ENCODE data around the gene ULK4. TPM values are rescaled to one million over a fixed set of nuclear protein-coding genes. Genes with fewer than 3 reads are reported as not detected.

ULK4 gene
- polyA plus RNA-seq, 1 of the 3 experiments (the other 2 are of a cell fraction) = 6.2 TPM

GRCh38 chr3:41525303-41526064, 436.4 kb downstream of the ULK4 start (continued):
- TF ChIP-seq USF2 (IDR thresholded peaks at IDR 0.05; ENCODE audit: borderline replicate concordance, low read depth, low read length) = no peak
- no peak for TF ChIP-seq MEF2A (IDR thresholded peaks at IDR 0.05; ENCODE audit: borderline replicate concordance, low read depth)
- TF ChIP-seq SMC3 (IDR thresholded peaks at IDR 0.05; ENCODE audit: low read depth, low read length) = no peak
- TF ChIP-seq YY1 (IDR thresholded peaks at IDR 0.05; ENCODE audit: low read depth) = no peak
- no peak for TF ChIP-seq REST (IDR thresholded peaks at IDR 0.05; ENCODE audit: low read depth, low read length)

- no peak for DNase-seq
- Histone ChIP-seq H3K9ac (no peak overlapping the region), H3K9me3 (no peaks in the 10 kb centered on the region), H3K36me3 (replicated peaks in 1 of 2; ENCODE audit: control insufficient read depth in 1 of 2, insufficient read depth in 2 of 2, low read length in 1 of 2) (no peaks in the 10 kb centered on the region), H3F3A (replicated peaks; ENCODE audit: insufficient read depth) (no peaks in the 10 kb centered on the region), H3K4me2 (no peak overlapping the region), H3K27me3 (ENCODE audit: insufficient read depth) (no peaks in the 10 kb centered on the region), H3K4me1 (ENCODE audit: control insufficient read depth in 1 of 2, insufficient read depth in 2 of 2, low read depth in 1 of 2, low read length in 1 of 2) (no peaks in the 10 kb centered on the region), H3K4me3 (ENCODE audit: low read depth in 2 of 2, low read length in 1 of 2) (no peak overlapping the region), H3K27ac (ENCODE audit: low read depth in 2 of 2, low read length in 1 of 2) (no peak overlapping the region), H4K20me1 (ENCODE audit: insufficient read depth) (no peaks in the 10 kb centered on the region), H3K79me2 (ENCODE audit: insufficient read depth) (no peaks in the 10 kb centered on the region), H3K9me2 (no peaks in the 10 kb centered on the region), H2AFZ (ENCODE audit: low read depth) (no peak overlapping the region)
- 68% methylated on average over 1 of the region's 1 CpG for WGBS (ENCODE audit: low lambda C conversion rate)
- ChIA-PET POLR2A (no interaction called here), CTCF (no interaction called here)
- TF ChIP-seq SIN3A (IDR thresholded peaks at IDR 0.05; ENCODE audit: borderline replicate concordance, low read depth, low read length) (no peak), FOXM1 (IDR thresholded peaks at IDR 0.05; ENCODE audit: low read depth) (no peak), RFX5 (IDR thresholded peaks at IDR 0.05; ENCODE audit: low read length) (no peak), ELF1 (IDR thresholded peaks at IDR 0.05) (no peak), JUND (IDR thresholded peaks at IDR 0.05) (no peak), EP300 (IDR thresholded peaks at IDR 0.05; ENCODE audit: borderline replicate concordance in 1 of 2, low read depth in 1 of 2, low read length in 1 of 2) (no peak), PBX3 (IDR thresholded peaks at IDR 0.05) (no peak)
Observed at GRCh38 chr3:41523897-41524296, 438.0 kb downstream of the ULK4 start.
